Keratinocyte (primary cell): ENCODE results near the gene PEX1. TPM values are rescaled to one million over a fixed set of nuclear protein-coding genes. Genes with fewer than 3 reads are reported as not detected.

Experiments used
- DNase-seq: peaks from one replicate; pipeline ENCODE4 v3.0.0-alpha.2; 2011; ENCODE audit warnings: low read depth, missing footprints, low spot score
- FAIRE-seq: peaks from 2 replicates; lab custom pipeline; 2011; peaks lifted over from hg19 to GRCh38; lab: Jason Lieb, UNC
- H2AFZ ChIP-seq: 2 replicates; pipeline ENCODE4 v1.6.0; 2012; ENCODE audit warnings: low read length, control low read depth, inconsistent platforms; ENCODE audit not compliant: control insufficient read depth
- H3K27ac ChIP-seq: 2 replicates; pipeline ENCODE4 v1.5.1; 2011; ENCODE audit warnings: low read length; ENCODE audit not compliant: control insufficient read depth, insufficient read depth
- H3K27me3 ChIP-seq: 3 replicates; pipeline ENCODE4 v1.6.0; 2011; ENCODE audit warnings: low read length; ENCODE audit not compliant: control insufficient read depth, insufficient read depth; ENCODE audit errors: extremely low read depth
- H3K36me3 ChIP-seq, 2 experiments: 2 replicates in 1 of 2; 3 replicates in 1 of 2; pipeline ENCODE4 v1.5.1; 2011; ENCODE audit warnings: low read length in 2 of 2, mild to moderate bottlenecking in 1 of 2; ENCODE audit not compliant: control insufficient read depth in 2 of 2, insufficient read depth in 2 of 2; ENCODE audit errors: extremely low read depth in 1 of 2
- H3K4me1 ChIP-seq: 3 replicates; pipeline ENCODE4 v1.5.1; 2011; ENCODE audit warnings: low read length; ENCODE audit not compliant: control insufficient read depth, insufficient read depth; ENCODE audit errors: extremely low read depth
- H3K4me2 ChIP-seq: 3 replicates; pipeline ENCODE4 v1.6.0; 2011; ENCODE audit warnings: low read depth, low read length; ENCODE audit not compliant: control insufficient read depth, insufficient read depth; ENCODE audit errors: extremely low read depth
- H3K4me3 ChIP-seq, 3 experiments: fragments of 200-600 bp in 1 of 3; sonication (generic) in 1 of 3; 2 replicates in 2 of 3; 3 replicates in 1 of 3; pipeline ENCODE4 v1.5.1; 2011 to 2016; ENCODE audit warnings: low read length in 3 of 3, mild to moderate bottlenecking in 3 of 3, control low read depth in 2 of 3, inconsistent platforms in 1 of 3, low read depth in 1 of 3, mixed read lengths in 1 of 3, mixed run types in 1 of 3, moderate library complexity in 1 of 3; ENCODE audit not compliant: control insufficient read depth in 2 of 3, insufficient read depth in 2 of 3; ENCODE audit errors: extremely low read depth in 1 of 3
- H3K79me2 ChIP-seq: 2 replicates; pipeline ENCODE4 v1.6.0; 2012; ENCODE audit warnings: low read length; ENCODE audit not compliant: control insufficient read depth, insufficient read depth
- H3K9ac ChIP-seq: 3 replicates; pipeline ENCODE4 v1.6.0; 2011; ENCODE audit warnings: low read length; ENCODE audit not compliant: control insufficient read depth, insufficient read depth; ENCODE audit errors: extremely low read depth
- H3K9me1 ChIP-seq: 3 replicates; pipeline ENCODE4 v1.6.0; 2011; ENCODE audit warnings: low read length; ENCODE audit not compliant: control insufficient read depth, insufficient read depth; ENCODE audit errors: extremely low read depth
- H3K9me3 ChIP-seq: 2 replicates; pipeline ENCODE4 v1.5.1; 2012; ENCODE audit warnings: low read depth, low read length; ENCODE audit not compliant: control insufficient read depth
- H4K20me1 ChIP-seq: 3 replicates; pipeline ENCODE4 v1.6.0; 2011; ENCODE audit warnings: low read length; ENCODE audit not compliant: control insufficient read depth, insufficient read depth; ENCODE audit errors: extremely low read depth
- EZH2 ChIP-seq: IDR thresholded peaks from one replicate; pipeline ENCODE4 v1.6.1; 2012; ENCODE audit warnings: inconsistent platforms, mild to moderate bottlenecking, low read length, moderate library complexity
- dilution Hi-C: fragments of 300-500 bp; cut with MboI; formaldehyde crosslinking; loops from one replicate; pipeline ENCODE4 v1.7.0; 2020; ENCODE audit warnings: low sequenced_read_pairs; ENCODE audit not compliant: extremely low pct_ligation_motif_present
- polyA plus RNA-seq, 5 experiments: library from polyadenylated mRNA; depleted of rRNA in 3 of 5; stranded (reverse) in 3 of 5; stranded (forward) in 1 of 5; unstranded in 1 of 5; fragments of >200 nt; gene quantifications; 1 replicate in 1 of 5; 2 replicates in 3 of 5; 3 replicates in 1 of 5; pipeline versions ENCODE4 v1.2.1 to v1.2.3, GENCODE V29; 2011 to 2012; ENCODE audit warnings: missing spikeins in 2 of 5, low read depth in 1 of 5, low replicate concordance in 1 of 5
- TF ChIP-seq, protein P1 (sequence below), 3 experiments: IDR thresholded peaks in 1 of 3; conservative IDR thresholded peaks in 1 of 3; optimal IDR thresholded peaks in 1 of 3; 2 replicates in 2 of 3; 3 replicates in 1 of 3; pipeline versions ENCODE3 to v1.5.1; 2011; ENCODE audit warnings: low read length in 3 of 3, mild to moderate bottlenecking in 3 of 3, moderate library complexity in 2 of 3, control low read depth in 1 of 3, inconsistent platforms in 1 of 3; ENCODE audit not compliant: insufficient read depth in 2 of 3; ENCODE audit errors: extremely low read depth in 1 of 3

PEX1 gene
- polyA plus RNA-seq, 1 donor (not counting 4 experiments of a cell fraction or from before 2014, with no cell fraction given): 17.4 TPM

DNA sequence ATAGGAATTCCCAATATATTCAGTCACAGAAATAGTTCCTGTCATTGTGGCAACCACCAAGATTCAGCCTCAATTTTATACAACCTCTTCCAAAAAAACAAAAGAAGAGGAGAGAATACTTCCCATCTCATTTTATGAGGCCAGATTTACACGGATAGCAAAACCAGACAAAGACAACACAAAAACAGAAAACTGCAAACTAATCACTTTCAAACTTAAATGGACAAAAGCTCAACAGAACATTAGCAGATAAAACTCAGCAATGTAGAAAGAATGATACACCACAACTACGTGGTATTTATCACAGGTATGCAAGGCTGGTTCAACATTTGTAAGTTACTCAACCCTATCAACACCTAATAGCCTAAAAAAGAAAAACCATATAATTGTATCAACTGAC lies 22.0 kb downstream of the PEX1 start:
- H3K9ac ChIP-seq: no peak overlapping the region
- H3K4me1 ChIP-seq: no peaks in the 10 kb centered on the region
- no peaks in the 10 kb centered on the region for H3K9me3 ChIP-seq
- no peak overlapping the region for H3K4me2 ChIP-seq
- no peaks in the 10 kb centered on the region for H3K27me3 ChIP-seq
- no peak overlapping the region for H3K4me3 ChIP-seq
- FAIRE-seq: no peak
- no peaks in the 10 kb centered on the region for H3K36me3 ChIP-seq
- no peaks in the 10 kb centered on the region for H3K9me1 ChIP-seq
- H3K79me2 ChIP-seq: no peaks in the 10 kb centered on the region
- DNase-seq: no peak
- dilution Hi-C loops: no loop called here
- no peak overlapping the region for H3K27ac ChIP-seq
- no peaks in the 10 kb centered on the region for H4K20me1 ChIP-seq
- TF ChIP-seq EZH2: no peak
- TF ChIP-seq, protein P1, sequence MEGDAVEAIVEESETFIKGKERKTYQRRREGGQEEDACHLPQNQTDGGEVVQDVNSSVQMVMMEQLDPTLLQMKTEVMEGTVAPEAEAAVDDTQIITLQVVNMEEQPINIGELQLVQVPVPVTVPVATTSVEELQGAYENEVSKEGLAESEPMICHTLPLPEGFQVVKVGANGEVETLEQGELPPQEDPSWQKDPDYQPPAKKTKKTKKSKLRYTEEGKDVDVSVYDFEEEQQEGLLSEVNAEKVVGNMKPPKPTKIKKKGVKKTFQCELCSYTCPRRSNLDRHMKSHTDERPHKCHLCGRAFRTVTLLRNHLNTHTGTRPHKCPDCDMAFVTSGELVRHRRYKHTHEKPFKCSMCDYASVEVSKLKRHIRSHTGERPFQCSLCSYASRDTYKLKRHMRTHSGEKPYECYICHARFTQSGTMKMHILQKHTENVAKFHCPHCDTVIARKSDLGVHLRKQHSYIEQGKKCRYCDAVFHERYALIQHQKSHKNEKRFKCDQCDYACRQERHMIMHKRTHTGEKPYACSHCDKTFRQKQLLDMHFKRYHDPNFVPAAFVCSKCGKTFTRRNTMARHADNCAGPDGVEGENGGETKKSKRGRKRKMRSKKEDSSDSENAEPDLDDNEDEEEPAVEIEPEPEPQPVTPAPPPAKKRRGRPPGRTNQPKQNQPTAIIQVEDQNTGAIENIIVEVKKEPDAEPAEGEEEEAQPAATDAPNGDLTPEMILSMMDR (optimal IDR thresholded peaks at IDR 0.05 in 1 of 3, IDR thresholded peaks at IDR 0.05 in 1 of 3, conservative IDR thresholded peaks at IDR 0.05 in 1 of 3; ENCODE audit: extremely low read depth in 1 of 3, insufficient read depth in 2 of 3, low read length in 3 of 3): no peak
- H2AFZ ChIP-seq: no peak overlapping the region

DNA sequence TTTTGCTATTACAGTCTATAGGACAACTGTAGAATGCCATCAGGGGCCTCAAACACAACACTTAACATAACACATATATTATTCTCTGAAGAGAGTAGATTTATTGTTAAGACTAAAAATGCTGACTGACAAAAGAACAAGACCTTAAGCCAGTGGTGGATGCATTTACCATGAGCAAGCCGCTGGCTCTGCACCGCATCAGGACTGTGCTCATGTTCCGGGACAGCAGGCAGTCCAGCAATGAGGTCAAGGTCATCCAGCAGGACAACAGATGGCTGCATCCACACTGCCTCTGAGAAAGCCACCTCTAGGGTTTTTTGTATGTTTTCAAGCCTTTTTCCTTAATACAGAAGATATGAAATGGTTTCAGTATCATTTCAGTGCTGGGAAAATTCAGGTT lies 23.8 kb downstream of the PEX1 start:
- Histone ChIP-seq H3K9me3 (no peaks in the 10 kb centered on the region), H3K36me3 (peaks cover 0 to 4% of the 10 kb centered on the region in 2 experiments), H3K79me2 (no peaks in the 10 kb centered on the region), H2AFZ (no peak overlapping the region), H3K4me1 (no peaks in the 10 kb centered on the region), H4K20me1 (no peaks in the 10 kb centered on the region), H3K4me3 (no peak overlapping the region), H3K27ac (no peak overlapping the region), H3K4me2 (no peak overlapping the region), H3K9ac (no peak overlapping the region), H3K9me1 (no peaks in the 10 kb centered on the region), H3K27me3 (no peaks in the 10 kb centered on the region)
- dilution Hi-C loops: no loop called here
- TF ChIP-seq EZH2: no peak
- TF ChIP-seq, protein P1 (optimal IDR thresholded peaks at IDR 0.05 in 1 of 3, IDR thresholded peaks at IDR 0.05 in 1 of 3, conservative IDR thresholded peaks at IDR 0.05 in 1 of 3; ENCODE audit: extremely low read depth in 1 of 3, insufficient read depth in 2 of 3, low read length in 3 of 3): no peak
- DNase-seq: no peak
- FAIRE-seq: no peak
